Sigmoid colon (tissue), 7 donors: ENCODE measurements around the gene PDZRN3. TPM values are rescaled to one million over a fixed set of nuclear protein-coding genes. Genes with fewer than 3 reads are reported as not detected.

Experiments
- DNase-seq: peaks from one replicate; pipeline ENCODE4 v3.0.0-alpha.2; 2019
- H3K27ac ChIP-seq, 4 donors: fragments of 200-600 bp; sonication (generic); one replicate each; pipeline ENCODE4 v1.5.1; 2016 to 2019; ENCODE audit warnings: mild to moderate bottlenecking in 1 of 4
- H3K27me3 ChIP-seq, 3 donors: fragments of 200-600 bp; sonication (generic); one replicate each; pipeline ENCODE4 v1.5.1; 2019; ENCODE audit warnings: mild to moderate bottlenecking in 1 of 3
- H3K36me3 ChIP-seq, 4 donors: fragments of 200-600 bp; sonication (generic); one replicate each; pipeline ENCODE4 v1.5.1; 2016 to 2019
- H3K4me1 ChIP-seq, 4 donors: fragments of 200-600 bp; sonication (generic); one replicate each; pipeline ENCODE4 v1.5.1; 2017 to 2019
- H3K4me3 ChIP-seq, 4 donors: fragments of 200-600 bp; sonication (generic); one replicate each; pipeline ENCODE4 v1.5.1; 2017 to 2019; ENCODE audit warnings: mild to moderate bottlenecking in 2 of 4, moderate library complexity in 1 of 4
- H3K9me3 ChIP-seq, 4 donors: fragments of 200-600 bp in 3 of 4; sonication (generic) in 3 of 4; one replicate each; pipeline versions ENCODE4 v1.5.1 to v1.6.1; 2013 to 2019
- CTCF ChIP-seq, 4 experiments: fragments of 450-650 bp in 3 of 4; fragments of 200-600 bp in 1 of 4; IDR thresholded peaks; one replicate each; pipeline ENCODE4 v1.5.1; 2016 to 2019; ENCODE audit warnings: antibody characterized with exemption in 4 of 4, mild to moderate bottlenecking in 3 of 4, moderate library complexity in 2 of 4
- EP300 ChIP-seq, 4 donors: sonication (generic); formaldehyde crosslinking; IDR thresholded peaks; one replicate each; pipeline ENCODE4 v1.6.1; 2017; ENCODE audit warnings: antibody characterized with exemption in 4 of 4
- POLR2A ChIP-seq, 2 donors: fragments of 450-650 bp; IDR thresholded peaks; one replicate each; pipeline ENCODE4 v1.6.1; 2016; ENCODE audit warnings: antibody characterized with exemption in 2 of 2, mild to moderate bottlenecking in 2 of 2, moderate library complexity in 2 of 2
- POLR2AphosphoS5 ChIP-seq, 4 donors: sonication (generic); formaldehyde crosslinking; IDR thresholded peaks; one replicate each; pipeline ENCODE4 v1.6.1; 2017; ENCODE audit warnings: antibody characterized with exemption in 4 of 4
- WGBS, 2 donors: extraction: QIAGEN DNeasy Blood & Tissue Kit; methylation state at CpG; one replicate each; pipeline ENCODE4 v1.1.7; 2013; 5-methylcytosine and 5-hydroxymethylcytosine counted together
- intact Hi-C: fragments of 100-400 bp; cut with DNase I; formaldehyde crosslinking; loops from one replicate; pipeline ENCODE4 v1.15.1; 2023
- polyA plus RNA-seq, 3 donors: library from polyadenylated mRNA; stranded (reverse); fragments of 200-250 nt; gene quantifications; one replicate each; pipeline ENCODE4 v1.2.3, GENCODE V29; 2013
- total RNA-seq, 4 donors: library from RNA; depleted of rRNA; stranded (reverse); fragments of >200 nt; gene quantifications; one replicate each; pipeline ENCODE4 v1.1.0, GENCODE V29; 2016
- donor health status: healthy with polysubstance abuse.
- donor health status: Bipolar disorder and iron deficiency.
- donor health status: healthy.

The PDZRN3 gene
- total and polyA plus RNA-seq, 7 donors: 7.2 to 209 (median 172) TPM

- DNase-seq: no peak
- 24 to 57% methylated on average over 5 of the region's 5 CpGs for WGBS, 2 donors
- H3K36me3 ChIP-seq: no peaks in the 10 kb centered on the region
- H3K27ac ChIP-seq: peak overlapping the region in 1 of 4 donors; percentile 40
- H3K4me3 ChIP-seq: no peak overlapping the region
- H3K9me3 ChIP-seq: no peaks in the 10 kb centered on the region
- no peak for TF ChIP-seq POLR2AphosphoS5 (IDR thresholded peaks at IDR 0.05)
- TF ChIP-seq CTCF (IDR thresholded peaks at IDR 0.05): no peak
- no peak for TF ChIP-seq POLR2A (IDR thresholded peaks at IDR 0.05)
- TF ChIP-seq EP300 (IDR thresholded peaks at IDR 0.05): no peak
- H3K27me3 ChIP-seq: no peaks in the 10 kb centered on the region
- intact Hi-C loops: no loop called here
- peaks cover 0 to 90% (median 69%) of the 10 kb centered on the region in 4 donors for H3K4me1 ChIP-seq
These were observed 212.7 kb downstream of the PDZRN3 start for GRCh38 chr3:73411993-73412392.

- Histone ChIP-seq H3K4me1 (peaks cover 0 to 92% (median 74%) of the 10 kb centered on the region in 4 donors), H3K4me3 (no peak overlapping the region), H3K9me3 (no peaks in the 10 kb centered on the region), H3K36me3 (no peaks in the 10 kb centered on the region), H3K27ac (peak overlapping the region in 2 of 4 donors; percentile 33 to 40), H3K27me3 (no peaks in the 10 kb centered on the region)
- TF ChIP-seq POLR2A (IDR thresholded peaks at IDR 0.05) (no peak), EP300 (IDR thresholded peaks at IDR 0.05) (no peak)
- intact Hi-C loops: no loop called here
- no peak for DNase-seq
- WGBS, 2 donors: 30 to 73% methylated on average over 7 of the region's 7 CpGs
These were observed 213.2 kb downstream of the PDZRN3 start for GRCh38 chr3:73411545-73411944.

GRCh38 chr3:73409138-73409763, 215.5 kb downstream of the PDZRN3 start:
- intact Hi-C loops: loop anchor here (10.0 kb wide), 1 partner anchor 84 kb away; no protein-coding TSS in a partner anchor
- 79 to 85% methylated on average over 10 of the region's 10 CpGs for WGBS, 2 donors

GRCh38 chr3:73408634-73409033, 216.1 kb downstream of the PDZRN3 start:
- intact Hi-C loops: loop anchor here (10.0 kb wide), 1 partner anchor 84 kb away; no protein-coding TSS in a partner anchor
- H3K36me3 ChIP-seq: peaks cover 0 to 2% (median 0%) of the 10 kb centered on the region in 4 donors
- no peak for TF ChIP-seq CTCF (IDR thresholded peaks at IDR 0.05)
- TF ChIP-seq EP300 (IDR thresholded peaks at IDR 0.05): no peak
- no peak for TF ChIP-seq POLR2AphosphoS5 (IDR thresholded peaks at IDR 0.05)
- no peak for TF ChIP-seq POLR2A (IDR thresholded peaks at IDR 0.05)
- peak overlapping the region in 3 of 4 donors; percentile 24 to 71 (median 40) for H3K27ac ChIP-seq
- no peaks in the 10 kb centered on the region for H3K9me3 ChIP-seq
- no peak for DNase-seq
- H3K27me3 ChIP-seq: no peaks in the 10 kb centered on the region
- peaks cover 0 to 100% (median 87%) of the 10 kb centered on the region in 4 donors for H3K4me1 ChIP-seq
- no peak overlapping the region for H3K4me3 ChIP-seq
- WGBS, 2 donors: 91 to 92% methylated on average over 10 of the region's 10 CpGs

More at GRCh38 chr3:73409138-73409763, 215.5 kb downstream of the PDZRN3 start:
- no peaks in the 10 kb centered on the region for H3K36me3 ChIP-seq
- H3K27me3 ChIP-seq: no peaks in the 10 kb centered on the region
- H3K27ac ChIP-seq: peak overlapping the region; percentile 19 to 71 (median 32)
- TF ChIP-seq POLR2A (IDR thresholded peaks at IDR 0.05) (no peak), CTCF (IDR thresholded peaks at IDR 0.05) (no peak), POLR2AphosphoS5 (IDR thresholded peaks at IDR 0.05) (no peak)
- no peaks in the 10 kb centered on the region for H3K9me3 ChIP-seq
- H3K4me1 ChIP-seq: peaks cover 0 to 100% (median 83%) of the 10 kb centered on the region in 4 donors
- H3K4me3 ChIP-seq: no peak overlapping the region
- DNase-seq: no peak

GRCh38 chr3:73407577-73407976, 217.2 kb downstream of the PDZRN3 start:
- H3K36me3 ChIP-seq: peaks cover 0 to 10% (median 0%) of the 10 kb centered on the region in 4 donors
- peaks cover 0 to 98% (median 90%) of the 10 kb centered on the region in 4 donors for H3K4me1 ChIP-seq
- intact Hi-C loops: loop anchor here (10.0 kb wide), 1 partner anchor 83 kb away; no protein-coding TSS in a partner anchor
- WGBS, 2 donors: 83 to 91% methylated on average over 2 of the region's 2 CpGs
- no peak overlapping the region for H3K4me3 ChIP-seq
- TF ChIP-seq CTCF (IDR thresholded peaks at IDR 0.05) (no peak), EP300 (IDR thresholded peaks at IDR 0.05) (no peak), POLR2A (IDR thresholded peaks at IDR 0.05) (no peak), POLR2AphosphoS5 (IDR thresholded peaks at IDR 0.05) (no peak)
- H3K9me3 ChIP-seq: no peaks in the 10 kb centered on the region
- peak overlapping the region in 3 of 4 donors; percentile 62 to 72 (median 71) for H3K27ac ChIP-seq
- H3K27me3 ChIP-seq: no peaks in the 10 kb centered on the region
- DNase-seq: no peak
